Breast epithelium (tissue), 3 donors: ENCODE results near the gene PTPN22.

Source experiments
- POLR2A ChIP-seq: fragments of 450-650 bp; IDR thresholded peaks from one replicate; pipeline ENCODE4 v1.6.1; 2016; ENCODE audit warnings: antibody characterized with exemption, mild to moderate bottlenecking, moderate library complexity
- POLR2AphosphoS5 ChIP-seq, 3 donors: sonication (generic); formaldehyde crosslinking; IDR thresholded peaks; one replicate each; pipeline ENCODE4 v1.6.1; 2017; ENCODE audit warnings: antibody characterized with exemption in 3 of 3
- TF ChIP-seq, protein P1 (sequence below), 3 donors: fragments of 450-650 bp; IDR thresholded peaks; one replicate each; pipeline ENCODE4 v1.5.1; 2016 to 2017; ENCODE audit warnings: antibody characterized with exemption in 3 of 3, mild to moderate bottlenecking in 3 of 3, moderate library complexity in 3 of 3

DNA sequence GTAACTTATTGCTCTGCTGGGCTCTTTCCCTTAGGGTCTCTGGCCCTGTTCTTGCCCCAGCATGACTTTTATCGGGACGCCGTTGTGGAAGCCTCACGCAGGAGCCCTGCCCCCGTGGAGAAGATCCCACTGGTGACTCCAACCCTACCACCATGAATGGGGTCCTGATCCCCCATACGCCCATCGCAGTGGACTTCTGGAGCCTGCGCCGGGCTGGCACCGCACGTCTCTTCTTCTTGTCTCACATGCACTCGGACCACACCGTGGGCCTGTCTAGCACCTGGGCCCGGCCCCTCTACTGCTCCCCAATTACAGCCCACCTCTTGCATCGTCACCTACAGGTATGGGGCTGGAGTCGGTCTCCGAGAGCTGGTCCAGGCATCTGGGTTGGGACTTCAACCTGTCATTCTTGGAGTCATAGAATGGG, 33.9 kb upstream of the PTPN22 start:
- TF ChIP-seq, protein P1, sequence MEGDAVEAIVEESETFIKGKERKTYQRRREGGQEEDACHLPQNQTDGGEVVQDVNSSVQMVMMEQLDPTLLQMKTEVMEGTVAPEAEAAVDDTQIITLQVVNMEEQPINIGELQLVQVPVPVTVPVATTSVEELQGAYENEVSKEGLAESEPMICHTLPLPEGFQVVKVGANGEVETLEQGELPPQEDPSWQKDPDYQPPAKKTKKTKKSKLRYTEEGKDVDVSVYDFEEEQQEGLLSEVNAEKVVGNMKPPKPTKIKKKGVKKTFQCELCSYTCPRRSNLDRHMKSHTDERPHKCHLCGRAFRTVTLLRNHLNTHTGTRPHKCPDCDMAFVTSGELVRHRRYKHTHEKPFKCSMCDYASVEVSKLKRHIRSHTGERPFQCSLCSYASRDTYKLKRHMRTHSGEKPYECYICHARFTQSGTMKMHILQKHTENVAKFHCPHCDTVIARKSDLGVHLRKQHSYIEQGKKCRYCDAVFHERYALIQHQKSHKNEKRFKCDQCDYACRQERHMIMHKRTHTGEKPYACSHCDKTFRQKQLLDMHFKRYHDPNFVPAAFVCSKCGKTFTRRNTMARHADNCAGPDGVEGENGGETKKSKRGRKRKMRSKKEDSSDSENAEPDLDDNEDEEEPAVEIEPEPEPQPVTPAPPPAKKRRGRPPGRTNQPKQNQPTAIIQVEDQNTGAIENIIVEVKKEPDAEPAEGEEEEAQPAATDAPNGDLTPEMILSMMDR (IDR thresholded peaks at IDR 0.05), result no peak
- TF ChIP-seq POLR2AphosphoS5 (IDR thresholded peaks at IDR 0.05) (no peak), POLR2A (no peak)
